ENCODE results near the gene WDR62.

DNA sequence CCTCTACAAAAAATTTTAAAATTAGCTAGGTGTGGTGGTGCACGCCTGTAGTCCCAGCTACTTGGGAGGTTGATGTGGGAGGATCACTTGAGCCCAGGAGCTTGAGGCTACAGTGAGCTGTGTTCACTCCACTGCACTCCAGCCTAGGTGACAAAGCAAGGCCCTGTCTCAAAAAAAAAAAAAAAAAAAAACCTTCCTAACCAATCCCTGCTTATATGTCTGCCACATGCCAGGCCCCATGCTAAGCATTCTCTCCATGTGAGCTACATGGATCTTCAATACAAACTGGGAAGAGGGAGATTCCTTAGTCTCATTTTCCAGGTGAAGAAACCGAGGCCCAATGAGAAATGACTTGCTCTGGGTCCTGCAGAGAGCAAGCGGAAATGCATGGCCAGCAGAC, 54.0 kb downstream of the WDR62 start:
- TF ChIP-seq, protein P1, sequence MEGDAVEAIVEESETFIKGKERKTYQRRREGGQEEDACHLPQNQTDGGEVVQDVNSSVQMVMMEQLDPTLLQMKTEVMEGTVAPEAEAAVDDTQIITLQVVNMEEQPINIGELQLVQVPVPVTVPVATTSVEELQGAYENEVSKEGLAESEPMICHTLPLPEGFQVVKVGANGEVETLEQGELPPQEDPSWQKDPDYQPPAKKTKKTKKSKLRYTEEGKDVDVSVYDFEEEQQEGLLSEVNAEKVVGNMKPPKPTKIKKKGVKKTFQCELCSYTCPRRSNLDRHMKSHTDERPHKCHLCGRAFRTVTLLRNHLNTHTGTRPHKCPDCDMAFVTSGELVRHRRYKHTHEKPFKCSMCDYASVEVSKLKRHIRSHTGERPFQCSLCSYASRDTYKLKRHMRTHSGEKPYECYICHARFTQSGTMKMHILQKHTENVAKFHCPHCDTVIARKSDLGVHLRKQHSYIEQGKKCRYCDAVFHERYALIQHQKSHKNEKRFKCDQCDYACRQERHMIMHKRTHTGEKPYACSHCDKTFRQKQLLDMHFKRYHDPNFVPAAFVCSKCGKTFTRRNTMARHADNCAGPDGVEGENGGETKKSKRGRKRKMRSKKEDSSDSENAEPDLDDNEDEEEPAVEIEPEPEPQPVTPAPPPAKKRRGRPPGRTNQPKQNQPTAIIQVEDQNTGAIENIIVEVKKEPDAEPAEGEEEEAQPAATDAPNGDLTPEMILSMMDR (IDR thresholded peaks at IDR 0.05), result no peak
- no peak for TF ChIP-seq POLR2A (IDR thresholded peaks at IDR 0.05)
- no peak for TF ChIP-seq POLR2AphosphoS5 (IDR thresholded peaks at IDR 0.05)
